Measurements from ENCODE around the gene TJP2.
A peak's percentile ranks its signal among the peaks of the same experiment; 100 is the strongest.

Gene TJP2

DNA sequence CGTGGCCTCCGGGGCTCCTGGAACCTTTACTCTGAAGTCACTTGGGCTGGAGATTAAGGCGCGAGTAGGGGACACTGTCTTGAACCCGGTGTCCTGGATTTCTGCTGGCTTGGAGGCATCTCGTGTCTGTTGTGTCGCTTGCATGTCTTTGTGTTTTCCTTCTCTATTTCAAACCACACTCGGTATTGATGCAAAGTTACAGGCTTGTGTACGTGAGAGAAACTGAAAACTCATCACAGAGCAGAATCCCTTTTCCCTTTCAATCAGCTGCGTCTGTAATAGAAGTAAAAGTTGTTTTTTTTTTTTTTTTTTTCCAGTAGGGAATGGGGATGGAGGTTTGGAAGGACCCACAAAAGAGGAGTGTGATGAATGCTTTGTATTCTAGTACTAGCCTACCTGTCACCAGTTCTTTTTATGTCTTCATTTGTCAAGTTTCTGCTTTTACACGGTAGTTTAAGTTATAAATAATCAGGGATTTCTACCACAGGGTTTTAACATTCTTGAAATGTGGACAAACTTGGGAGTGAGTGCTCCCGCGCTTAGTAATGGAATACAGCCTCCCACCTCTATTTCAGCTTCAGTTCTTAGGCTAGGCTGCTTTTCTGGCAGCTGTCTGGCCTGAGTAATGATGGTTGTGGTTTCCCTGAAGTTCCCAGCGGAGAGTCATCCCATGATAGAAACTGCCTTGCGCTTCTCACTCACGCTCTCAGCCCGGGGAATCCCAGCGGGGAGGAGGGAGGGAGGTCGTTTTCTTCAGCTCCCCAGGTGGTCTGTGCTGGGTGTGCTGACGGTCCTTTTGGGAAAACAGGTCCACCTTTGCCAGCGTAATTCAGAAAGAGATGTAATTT lies 763 bp downstream of the TJP2 start:
- H3K4me1 ChIP-seq (ENCODE audit: control insufficient read depth, insufficient read depth, low read length, poor library complexity, severe bottlenecking): no peaks in the 10 kb centered on the region
- H3K4me3 ChIP-seq (ENCODE audit: insufficient read depth, low read depth, low read length, poor library complexity, severe bottlenecking): peak overlapping the region; percentile 58
- no peaks in the 10 kb centered on the region for H3K36me3 ChIP-seq (ENCODE audit: control insufficient read depth, insufficient read depth, low read length)
- DNase-seq: peak; percentile 3 to 8 (median 4)
- H3K27ac ChIP-seq (ENCODE audit: insufficient read depth, low read length, poor library complexity, severe bottlenecking): no peak overlapping the region
- no peaks in the 10 kb centered on the region for H3K27me3 ChIP-seq (replicated peaks; ENCODE audit: control insufficient read depth, insufficient read depth, low read length, poor library complexity, severe bottlenecking)
- no peaks in the 10 kb centered on the region for H3K9me3 ChIP-seq (ENCODE audit: control insufficient read depth, low read length)

DNA sequence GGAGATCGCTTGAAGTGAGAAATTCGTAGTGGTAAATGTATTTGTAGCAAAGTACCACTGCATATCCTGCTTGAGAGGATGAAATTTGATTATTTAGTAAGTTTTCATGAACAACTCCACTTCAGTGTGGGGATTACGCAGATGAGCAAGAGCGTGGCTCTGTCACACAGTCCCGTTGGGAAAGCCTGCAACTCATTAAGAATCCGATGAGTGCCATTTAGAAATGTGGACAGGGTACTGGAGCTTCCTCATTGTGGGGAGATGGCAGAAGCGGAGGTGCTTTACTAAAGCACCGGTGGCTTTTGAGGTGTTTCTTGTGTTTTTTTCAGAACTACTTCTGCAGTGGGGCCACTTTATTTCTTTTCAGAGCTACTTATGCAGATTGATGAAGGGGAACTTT lies 1.4 kb downstream of the TJP2 start:
- Histone ChIP-seq H3K4me3 (ENCODE audit: insufficient read depth, low read depth, low read length, poor library complexity, severe bottlenecking) (no peak overlapping the region), H3K9me3 (ENCODE audit: control insufficient read depth, low read length) (no peaks in the 10 kb centered on the region), H3K4me1 (ENCODE audit: control insufficient read depth, insufficient read depth, low read length, poor library complexity, severe bottlenecking) (no peaks in the 10 kb centered on the region), H3K27ac (ENCODE audit: insufficient read depth, low read length, poor library complexity, severe bottlenecking) (no peak overlapping the region), H3K27me3 (replicated peaks; ENCODE audit: control insufficient read depth, insufficient read depth, low read length, poor library complexity, severe bottlenecking) (no peaks in the 10 kb centered on the region), H3K36me3 (ENCODE audit: control insufficient read depth, insufficient read depth, low read length) (no peaks in the 10 kb centered on the region)
- no peak for DNase-seq

DNA sequence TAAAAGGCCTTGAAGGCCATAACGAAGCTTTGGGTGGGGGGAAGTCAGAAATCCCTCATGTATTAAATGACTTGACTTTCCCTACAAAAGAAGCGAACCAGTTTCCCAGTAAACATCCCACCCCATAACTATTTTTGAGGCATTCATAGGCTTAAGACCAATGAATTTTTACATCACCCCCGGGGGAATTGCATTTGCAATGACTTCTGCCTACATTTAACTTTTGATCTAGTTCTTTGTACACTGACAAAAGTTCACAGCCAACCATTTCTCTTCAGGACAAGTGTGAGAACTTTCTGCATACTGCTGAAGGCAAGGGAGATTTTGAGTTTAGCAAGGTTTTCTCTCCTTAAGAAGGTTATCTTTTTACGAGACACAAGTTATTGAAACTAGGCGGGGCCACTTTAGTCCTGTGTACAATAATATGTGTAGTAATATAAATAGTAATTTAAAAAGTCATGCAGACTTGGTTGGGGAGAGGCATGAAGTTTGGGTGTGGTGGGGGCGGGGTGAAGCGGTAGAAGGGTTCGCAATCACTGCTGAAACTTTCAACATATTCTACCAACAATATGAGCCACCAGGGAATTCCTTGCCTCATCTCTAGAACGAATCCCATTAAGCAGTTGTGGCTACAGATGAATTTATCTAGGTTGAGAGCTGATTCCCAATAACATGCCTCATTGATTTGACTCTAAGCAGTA lies 2.5 kb downstream of the TJP2 start:
- H3K36me3 ChIP-seq (ENCODE audit: control insufficient read depth, insufficient read depth, low read length): no peaks in the 10 kb centered on the region
- no peaks in the 10 kb centered on the region for H3K4me1 ChIP-seq (ENCODE audit: control insufficient read depth, insufficient read depth, low read length, poor library complexity, severe bottlenecking)
- H3K9me3 ChIP-seq (ENCODE audit: control insufficient read depth, low read length): no peaks in the 10 kb centered on the region
- H3K27me3 ChIP-seq (replicated peaks; ENCODE audit: control insufficient read depth, insufficient read depth, low read length, poor library complexity, severe bottlenecking): no peaks in the 10 kb centered on the region
- H3K4me3 ChIP-seq (ENCODE audit: insufficient read depth, low read depth, low read length, poor library complexity, severe bottlenecking): no peak overlapping the region
- DNase-seq: no peak
- H3K27ac ChIP-seq (ENCODE audit: insufficient read depth, low read length, poor library complexity, severe bottlenecking): no peak overlapping the region

DNA sequence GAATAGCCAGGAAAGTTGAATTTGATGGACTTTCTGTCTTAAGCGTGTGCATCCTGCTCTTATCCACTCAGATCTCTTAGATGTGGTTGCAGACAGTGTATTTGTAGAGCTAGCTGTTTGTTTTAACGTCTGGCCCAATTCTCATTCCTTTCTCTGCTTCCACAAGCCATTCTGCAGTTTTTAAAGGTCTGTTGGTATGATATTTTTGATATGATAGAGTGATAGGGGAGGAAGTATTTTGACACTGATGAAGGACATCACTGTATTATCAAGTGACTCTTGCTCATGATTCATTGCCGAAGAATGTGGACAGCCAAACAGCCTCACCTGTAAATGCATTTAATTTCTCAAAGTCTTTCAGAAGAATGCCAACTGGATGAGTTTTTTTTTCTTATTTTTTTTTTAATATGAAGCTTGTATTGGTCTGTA lies 4.5 kb downstream of the TJP2 start:
- Histone ChIP-seq H3K27me3 (replicated peaks; ENCODE audit: control insufficient read depth, insufficient read depth, low read length, poor library complexity, severe bottlenecking) (no peaks in the 10 kb centered on the region), H3K9me3 (ENCODE audit: control insufficient read depth, low read length) (no peaks in the 10 kb centered on the region), H3K4me3 (ENCODE audit: insufficient read depth, low read depth, low read length, poor library complexity, severe bottlenecking) (no peak overlapping the region), H3K4me1 (ENCODE audit: control insufficient read depth, insufficient read depth, low read length, poor library complexity, severe bottlenecking) (no peaks in the 10 kb centered on the region), H3K27ac (ENCODE audit: insufficient read depth, low read length, poor library complexity, severe bottlenecking) (no peak overlapping the region), H3K36me3 (ENCODE audit: control insufficient read depth, insufficient read depth, low read length) (no peaks in the 10 kb centered on the region)
- no peak for DNase-seq

DNA sequence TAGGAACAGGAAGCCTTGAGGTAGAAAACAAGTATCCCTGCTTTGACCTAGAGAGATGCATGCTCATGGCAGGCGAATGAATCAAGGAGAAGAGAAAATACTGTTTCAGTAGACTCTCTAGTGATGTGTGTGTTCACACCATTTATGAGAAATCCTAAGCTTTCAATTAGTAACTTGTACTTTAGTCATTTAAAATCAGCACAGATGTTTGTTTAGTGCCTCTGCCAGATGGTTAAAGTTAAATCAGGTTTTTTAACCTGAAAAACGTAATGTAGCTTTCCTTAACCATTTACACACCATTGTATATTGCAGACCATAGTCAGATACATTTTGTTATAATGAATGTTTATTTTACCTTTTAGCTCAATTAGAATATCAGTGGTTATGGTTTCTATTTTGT lies 5.0 kb downstream of the TJP2 start:
- no peak overlapping the region for H3K27ac ChIP-seq (ENCODE audit: insufficient read depth, low read length, poor library complexity, severe bottlenecking)
- H3K36me3 ChIP-seq (ENCODE audit: control insufficient read depth, insufficient read depth, low read length): no peaks in the 10 kb centered on the region
- H3K27me3 ChIP-seq (replicated peaks; ENCODE audit: control insufficient read depth, insufficient read depth, low read length, poor library complexity, severe bottlenecking): no peaks in the 10 kb centered on the region
- H3K4me1 ChIP-seq (ENCODE audit: control insufficient read depth, insufficient read depth, low read length, poor library complexity, severe bottlenecking): no peaks in the 10 kb centered on the region
- H3K9me3 ChIP-seq (ENCODE audit: control insufficient read depth, low read length): no peaks in the 10 kb centered on the region
- H3K4me3 ChIP-seq (ENCODE audit: insufficient read depth, low read depth, low read length, poor library complexity, severe bottlenecking): no peak overlapping the region
- DNase-seq: no peak

DNA sequence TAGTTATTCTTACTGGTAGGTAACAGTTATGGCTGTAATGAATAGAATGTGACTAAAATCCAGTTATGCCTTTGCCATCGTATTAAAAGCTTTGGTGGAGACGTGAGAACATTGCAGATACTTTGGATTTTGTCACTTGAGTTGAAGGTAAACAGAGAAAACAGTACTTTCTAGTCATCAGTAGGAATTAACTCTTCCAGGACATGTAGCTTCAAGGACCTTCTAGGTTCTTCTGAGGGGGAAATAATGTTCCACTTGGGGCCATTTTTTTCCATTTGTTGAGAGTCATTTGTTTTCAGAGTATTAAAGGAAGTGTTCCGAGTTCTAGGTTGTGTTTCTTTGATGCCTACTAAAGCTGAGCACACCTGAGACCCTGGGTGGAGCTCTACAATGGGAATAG lies 6.1 kb downstream of the TJP2 start:
- DNase-seq: no peak
- Histone ChIP-seq H3K4me3 (ENCODE audit: insufficient read depth, low read depth, low read length, poor library complexity, severe bottlenecking) (no peak overlapping the region), H3K4me1 (ENCODE audit: control insufficient read depth, insufficient read depth, low read length, poor library complexity, severe bottlenecking) (no peaks in the 10 kb centered on the region)

DNA sequence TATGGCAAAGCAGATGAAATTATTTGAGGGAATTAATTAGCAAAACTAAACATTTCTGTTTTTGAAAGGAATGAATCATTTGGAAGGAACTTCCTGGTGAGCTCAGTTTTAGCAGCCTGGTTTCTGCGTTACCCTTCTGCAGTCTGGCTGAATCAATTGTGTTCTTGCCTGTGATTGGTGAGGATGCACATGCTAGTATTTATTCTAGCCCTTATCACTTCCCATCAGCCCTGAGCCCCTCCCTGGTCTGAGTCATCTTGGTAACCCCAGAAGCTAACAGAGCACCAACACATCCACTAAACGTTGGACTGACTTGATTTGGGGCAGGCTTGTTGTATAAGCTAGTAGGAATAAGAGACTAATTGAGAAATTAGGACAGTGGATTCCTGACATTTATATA lies 6.6 kb downstream of the TJP2 start:
- DNase-seq: peak; percentile 8 to 34 (median 20)
- H3K9me3 ChIP-seq (ENCODE audit: control insufficient read depth, low read length): no peaks in the 10 kb centered on the region
- no peaks in the 10 kb centered on the region for H3K27me3 ChIP-seq (replicated peaks; ENCODE audit: control insufficient read depth, insufficient read depth, low read length, poor library complexity, severe bottlenecking)
- H3K27ac ChIP-seq (ENCODE audit: insufficient read depth, low read length, poor library complexity, severe bottlenecking): no peak overlapping the region
- no peaks in the 10 kb centered on the region for H3K36me3 ChIP-seq (ENCODE audit: control insufficient read depth, insufficient read depth, low read length)
- no peaks in the 10 kb centered on the region for H3K4me1 ChIP-seq (ENCODE audit: control insufficient read depth, insufficient read depth, low read length, poor library complexity, severe bottlenecking)
- H3K4me3 ChIP-seq (ENCODE audit: insufficient read depth, low read depth, low read length, poor library complexity, severe bottlenecking): no peak overlapping the region

More for the DNA sequence above, 6.1 kb downstream of the TJP2 start:
- Histone ChIP-seq H3K27ac (ENCODE audit: insufficient read depth, low read length, poor library complexity, severe bottlenecking) (no peak overlapping the region), H3K9me3 (ENCODE audit: control insufficient read depth, low read length) (no peaks in the 10 kb centered on the region), H3K36me3 (ENCODE audit: control insufficient read depth, insufficient read depth, low read length) (no peaks in the 10 kb centered on the region), H3K27me3 (replicated peaks; ENCODE audit: control insufficient read depth, insufficient read depth, low read length, poor library complexity, severe bottlenecking) (no peaks in the 10 kb centered on the region)

DNA sequence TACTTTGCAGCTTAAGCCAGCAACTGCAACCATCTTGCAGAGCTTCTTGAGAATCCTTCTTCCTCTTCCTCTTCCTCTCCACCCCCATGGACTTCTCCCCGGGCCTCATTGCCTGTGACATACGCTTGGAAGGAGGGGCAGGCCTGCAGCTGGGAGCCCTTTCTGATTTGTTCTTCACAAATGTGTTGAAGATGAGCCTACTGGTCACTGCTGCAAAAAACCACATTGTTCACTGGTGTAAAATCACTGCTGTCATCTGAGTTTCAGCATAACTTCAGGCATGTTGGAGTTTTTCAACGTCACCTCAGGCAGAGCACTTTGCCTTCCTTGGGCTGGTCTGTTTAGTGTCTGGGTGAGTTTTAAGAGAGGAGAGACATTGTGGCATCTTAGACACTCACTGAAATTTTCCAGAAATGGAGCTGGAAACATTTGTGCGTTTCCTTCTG lies 7.9 kb downstream of the TJP2 start:
- no peaks in the 10 kb centered on the region for H3K36me3 ChIP-seq (ENCODE audit: control insufficient read depth, insufficient read depth, low read length)
- H3K9me3 ChIP-seq (ENCODE audit: control insufficient read depth, low read length): no peaks in the 10 kb centered on the region
- H3K27me3 ChIP-seq (replicated peaks; ENCODE audit: control insufficient read depth, insufficient read depth, low read length, poor library complexity, severe bottlenecking): no peaks in the 10 kb centered on the region
- no peaks in the 10 kb centered on the region for H3K4me1 ChIP-seq (ENCODE audit: control insufficient read depth, insufficient read depth, low read length, poor library complexity, severe bottlenecking)
- no peak overlapping the region for H3K27ac ChIP-seq (ENCODE audit: insufficient read depth, low read length, poor library complexity, severe bottlenecking)
- no peak overlapping the region for H3K4me3 ChIP-seq (ENCODE audit: insufficient read depth, low read depth, low read length, poor library complexity, severe bottlenecking)
- DNase-seq: no peak

DNA sequence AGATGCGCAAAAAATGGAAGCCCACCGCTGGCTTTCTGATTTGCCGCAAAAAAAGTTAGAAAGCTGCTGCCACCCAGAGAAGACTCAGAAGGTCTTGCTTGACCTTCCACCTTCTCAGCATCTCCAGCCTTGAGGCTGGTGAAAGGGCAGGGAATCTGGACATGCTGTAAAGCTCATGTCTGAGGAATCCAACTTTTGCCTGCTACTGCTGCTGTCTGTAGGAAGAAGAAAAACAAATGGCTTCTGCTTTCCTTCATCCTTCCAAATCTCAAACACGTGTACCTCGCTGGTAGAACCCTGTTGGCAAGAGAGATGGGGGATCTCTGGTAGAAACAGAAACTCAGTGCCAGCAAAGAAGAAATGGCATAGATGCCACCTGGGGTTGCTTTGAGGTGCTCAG lies 10.2 kb downstream of the TJP2 start:
- no peaks in the 10 kb centered on the region for H3K4me1 ChIP-seq (ENCODE audit: control insufficient read depth, insufficient read depth, low read length, poor library complexity, severe bottlenecking)
- no peak overlapping the region for H3K4me3 ChIP-seq (ENCODE audit: insufficient read depth, low read depth, low read length, poor library complexity, severe bottlenecking)
- H3K36me3 ChIP-seq (ENCODE audit: control insufficient read depth, insufficient read depth, low read length): no peaks in the 10 kb centered on the region
- no peaks in the 10 kb centered on the region for H3K27me3 ChIP-seq (replicated peaks; ENCODE audit: control insufficient read depth, insufficient read depth, low read length, poor library complexity, severe bottlenecking)
- no peak overlapping the region for H3K27ac ChIP-seq (ENCODE audit: insufficient read depth, low read length, poor library complexity, severe bottlenecking)
- DNase-seq: no peak
- H3K9me3 ChIP-seq (ENCODE audit: control insufficient read depth, low read length): no peaks in the 10 kb centered on the region
